HepG2 (cell line): ENCODE data around the gene VCAN. TPM values are rescaled to one million over a fixed set of nuclear protein-coding genes. Genes with fewer than 3 reads are reported as not detected.

Source experiments
- ATAC-seq: fragments of 200-7000 bp; cut with Tn5 transposase; 3 replicates; pipeline ENCODE4 v1.9.1; 2020; ENCODE audit warnings: mild to moderate bottlenecking, moderate library complexity
- BruUV-seq: library from RNA; stranded (reverse); fragments of 400-500 nt; replicated peaks from 2 replicates; lab custom pipeline; 2021; lab: Mats Ljungman, UMichigan
- CTCF ChIA-PET: fragments of 300-600 bp; formaldehyde crosslinking; extraction: SDS; loops from one replicate; lab custom pipeline; 2021; ENCODE audit warnings: low total read pairs, inconsistent platforms, low intra/inter-chr PET ratio; lab: Yijun Ruan, JAX
- POLR2A ChIA-PET: fragments of 350-600 bp; sonication (Branson Sonifier 250); formaldehyde crosslinking; loops from one replicate; lab custom pipeline; 2020; ENCODE audit warnings: antibody characterized with exemption, inconsistent platforms; lab: Yijun Ruan, JAX
- DNase-seq: peaks from one replicate; pipeline ENCODE4 v3.0.0-alpha.2; 2015; ENCODE audit warnings: low spot score
- FAIRE-seq: peaks from 3 replicates; lab custom pipeline; 2011; peaks lifted over from hg19 to GRCh38; lab: Jason Lieb, UNC
- H2AFZ ChIP-seq: one replicate; pipeline ENCODE4 v1.6.1; 2011; ENCODE audit warnings: low read length, inconsistent platforms
- H3K27ac ChIP-seq: fragments of 300-600 bp; 3 replicates; pipeline ENCODE4 v1.8.0; 2011; ENCODE audit warnings: mixed run types, mild to moderate bottlenecking, mixed read lengths, low read length, inconsistent platforms; ENCODE audit not compliant: insufficient read depth; ENCODE audit errors: extremely low read length
- H3K27me3 ChIP-seq, 2 experiments: fragments of 200-600 bp in 1 of 2; 2 replicates in 1 of 2; 3 replicates in 1 of 2; pipeline versions ENCODE4 v1.6.0 to v1.8.0; 2011; ENCODE audit warnings: low read length in 2 of 2, mild to moderate bottlenecking in 2 of 2, moderate library complexity in 2 of 2, inconsistent platforms in 1 of 2; ENCODE audit not compliant: insufficient read depth in 2 of 2, control insufficient read depth in 1 of 2
- H3K36me3 ChIP-seq, 2 experiments: fragments of 200-600 bp in 1 of 2; replicated peaks in 1 of 2; 2 replicates in 1 of 2; 3 replicates in 1 of 2; pipeline versions ENCODE4 v1.5.1 to v1.8.0; 2011; ENCODE audit warnings: low read length in 2 of 2, inconsistent platforms in 1 of 2; ENCODE audit not compliant: insufficient read depth in 2 of 2, control insufficient read depth in 1 of 2
- H3K4me1 ChIP-seq: 2 replicates; pipeline ENCODE4 v1.5.1; 2012; ENCODE audit warnings: low read length, inconsistent platforms; ENCODE audit not compliant: insufficient read depth
- H3K4me2 ChIP-seq: 2 replicates; pipeline ENCODE4 v1.6.0; 2011; ENCODE audit warnings: low read depth, low read length, inconsistent platforms
- H3K4me3 ChIP-seq, 3 experiments: fragments of 200-600 bp in 1 of 3; sonication (generic), shearing (Covaris generic) in 1 of 3; replicated peaks in 1 of 3; 2 replicates each; pipeline ENCODE4 v1.5.1; 2011 to 2016; ENCODE audit warnings: low read length in 3 of 3, inconsistent platforms in 2 of 3, low read depth in 2 of 3, mild to moderate bottlenecking in 2 of 3, control low read depth in 1 of 3, mixed read lengths in 1 of 3; ENCODE audit not compliant: insufficient read depth in 1 of 3
- H3K79me2 ChIP-seq: one replicate; pipeline ENCODE4 v1.6.1; 2011; ENCODE audit warnings: low read length, inconsistent platforms; ENCODE audit not compliant: insufficient read depth
- H3K9ac ChIP-seq: 2 replicates; pipeline ENCODE4 v1.6.0; 2011; ENCODE audit warnings: mild to moderate bottlenecking, low read depth, low read length, inconsistent platforms; ENCODE audit not compliant: insufficient read depth
- H3K9me3 ChIP-seq: 2 replicates; pipeline ENCODE4 v1.5.1; 2012; ENCODE audit warnings: mild to moderate bottlenecking, low read length
- H4K20me1 ChIP-seq: 2 replicates; pipeline ENCODE4 v1.6.0; 2011; ENCODE audit warnings: inconsistent platforms, mild to moderate bottlenecking, low read length, moderate library complexity; ENCODE audit not compliant: insufficient read depth
- ATF5 ChIP-seq: sonication (generic); formaldehyde crosslinking; IDR thresholded peaks from 2 replicates; pipeline ENCODE4 v1.4.0; 2020; ENCODE audit warnings: mild to moderate bottlenecking, low read depth, missing genetic modification reagents
- FOXK2 ChIP-seq: fragments of 450-650 bp; IDR thresholded peaks from 2 replicates; pipeline ENCODE4 v1.6.1; 2016
- KMT2A ChIP-seq: sonication (generic); formaldehyde crosslinking; IDR thresholded peaks from 2 replicates; pipeline ENCODE4 v1.4.0; 2020; ENCODE audit warnings: missing genetic modification reagents
- PBX3 ChIP-seq: sonication (generic); formaldehyde crosslinking; IDR thresholded peaks from 2 replicates; pipeline ENCODE4 v1.8.1; 2023; ENCODE audit warnings: missing genetic modification reagents, inconsistent platforms, borderline replicate concordance
- SAFB2 ChIP-seq: sonication (generic); formaldehyde crosslinking; IDR thresholded peaks from 2 replicates; pipeline ENCODE4 v1.5.1; 2020; ENCODE audit warnings: missing genetic modification reagents, low read depth, mild to moderate bottlenecking, borderline replicate concordance
- SMYD3 ChIP-seq: sonication (generic); formaldehyde crosslinking; IDR thresholded peaks from 2 replicates; pipeline ENCODE4 v1.8.1; 2023; ENCODE audit warnings: mild to moderate bottlenecking, missing genetic modification reagents
- SRSF9 ChIP-seq: fragments of 200-400 bp; formaldehyde crosslinking; IDR thresholded peaks from 2 replicates; pipeline ENCODE4 v1.6.1; 2018; ENCODE audit warnings: borderline replicate concordance, mild to moderate bottlenecking, low read depth, low read length; ENCODE audit not compliant: insufficient read depth, poor library complexity, severe bottlenecking
- XBP1 ChIP-seq: sonication (generic); formaldehyde crosslinking; IDR thresholded peaks from 2 replicates; pipeline ENCODE4 v1.5.0; 2020; ENCODE audit warnings: missing genetic modification reagents
- ZNF549 ChIP-seq: sonication (generic); formaldehyde crosslinking; IDR thresholded peaks from 2 replicates; pipeline ENCODE4 v1.5.0; 2020; ENCODE audit warnings: missing genetic modification reagents
- ZNF598 ChIP-seq: sonication (generic); formaldehyde crosslinking; IDR thresholded peaks from 2 replicates; pipeline ENCODE4 v1.5.1; 2020; ENCODE audit warnings: mild to moderate bottlenecking, missing genetic modification reagents, borderline replicate concordance
- WGBS: methylation state at CpG from one replicate; pipeline ENCODE4 v1.1.6; 2017; ENCODE audit warnings: low lambda C conversion rate; 5-methylcytosine and 5-hydroxymethylcytosine counted together
- in situ Hi-C: cut with HindIII; loops from 2 replicates; pipeline ENCODE4 v1.10.0; 2017; ENCODE audit warnings: low pct_unique_long_range_greater_than_20kb; ENCODE audit not compliant: extremely low pct_ligation_motif_present
- intact Hi-C: fragments of 100-400 bp; cut with micrococcal nuclease; formaldehyde crosslinking; loops from one replicate; pipeline ENCODE4 v1.10.0; 2022; ENCODE audit not compliant: unreplicated experiment
- polyA plus RNA-seq, 8 experiments: library from polyadenylated mRNA; depleted of rRNA in 3 of 8; stranded (reverse) in 7 of 8; unstranded in 1 of 8; fragments of >200 nt; fragmentation: Illumina TruSeq in 4 of 8; extraction: Trizol in 4 of 8; gene quantifications; 2 replicates each; pipeline versions ENCODE4 v1.2.1 to v1.2.3, GENCODE V29; 2011 to 2016; ENCODE audit warnings: low read depth in 4 of 8, missing spikeins in 1 of 8, mixed read lengths in 1 of 8; ENCODE audit not compliant: insufficient read depth in 1 of 8
- total RNA-seq, 5 experiments: library from RNA; depleted of rRNA; stranded (reverse); fragments of >200 nt; fragmentation: Illumina TruSeq; extraction: Trizol; gene quantifications; 2 replicates each; pipeline ENCODE4 v1.2.3, GENCODE V29; 2016; ENCODE audit warnings: low read depth in 1 of 5
- TF ChIP-seq, protein P1 (sequence below): IDR thresholded peaks from 2 replicates; pipeline ENCODE4 v1.6.1; 2016; ENCODE audit warnings: missing compliant biosample characterization, missing genetic modification reagents, borderline replicate concordance
- TF ChIP-seq, protein P2 (sequence below): sonication (generic); formaldehyde crosslinking; IDR thresholded peaks from 2 replicates; pipeline ENCODE4 v1.8.0; 2022; ENCODE audit warnings: mild to moderate bottlenecking, missing genetic modification reagents

VCAN gene
- total and polyA plus RNA-seq, 2 of the 13 experiments (the other 11 are each of a cell fraction or from before 2014, with no cell fraction given), result 1.2 to 3.5 TPM

- TF ChIP-seq SRSF9 (no peak), FOXK2 (no peak), SAFB2 (no peak)
These were observed 28.0 kb upstream of the VCAN start (continued) for GRCh38 chr5:83443534-83443933.

DNA sequence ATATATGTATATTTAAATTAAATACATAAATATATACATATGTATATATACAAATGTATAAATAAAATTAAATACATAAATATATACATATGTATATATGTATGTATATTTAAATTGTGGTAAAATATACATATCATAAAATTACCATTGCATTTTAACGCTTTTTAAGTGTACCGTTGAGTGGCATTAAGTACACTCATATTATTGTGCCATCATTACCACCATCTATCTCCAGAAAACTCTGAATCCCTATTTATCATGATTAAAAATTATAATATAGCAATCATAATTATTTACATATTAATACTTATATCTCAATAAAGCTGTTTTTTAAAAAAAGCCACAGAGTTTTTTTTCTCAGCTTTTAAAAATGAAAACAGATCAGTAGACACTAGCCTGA is 27.1 kb upstream of the VCAN start:
- ChIA-PET CTCF (no interaction called here), POLR2A (no interaction called here)
- in situ Hi-C loops (loop anchor here (25.0 kb wide), 1 partner anchor 807 kb away; no protein-coding TSS in a partner anchor), intact Hi-C loops (no loop called here)
- no peaks in the 10 kb centered on the region for H3K27me3 ChIP-seq
- TF ChIP-seq ZNF549 (CRISPR knock-in tag) (no peak), ZNF598 (no peak)
- no peak overlapping the region for H3K27ac ChIP-seq
- H3K4me1 ChIP-seq, result no peaks in the 10 kb centered on the region
- no peaks in the 10 kb centered on the region for H3K79me2 ChIP-seq
- WGBS, result 44% methylated on average over 2 of the region's 2 CpGs
- H3K36me3 ChIP-seq, result no peaks in the 10 kb centered on the region
- no peak overlapping the region for H3K9ac ChIP-seq
- BruUV-seq, result no TSS peak
- H4K20me1 ChIP-seq, result no peaks in the 10 kb centered on the region
- H3K4me2 ChIP-seq, result no peak overlapping the region
- H2AFZ ChIP-seq, result no peak overlapping the region
- no peak for ATAC-seq
- H3K9me3 ChIP-seq, result no peaks in the 10 kb centered on the region
- no peak for DNase-seq
- H3K4me3 ChIP-seq, result no peak overlapping the region
- no peak for FAIRE-seq

DNA sequence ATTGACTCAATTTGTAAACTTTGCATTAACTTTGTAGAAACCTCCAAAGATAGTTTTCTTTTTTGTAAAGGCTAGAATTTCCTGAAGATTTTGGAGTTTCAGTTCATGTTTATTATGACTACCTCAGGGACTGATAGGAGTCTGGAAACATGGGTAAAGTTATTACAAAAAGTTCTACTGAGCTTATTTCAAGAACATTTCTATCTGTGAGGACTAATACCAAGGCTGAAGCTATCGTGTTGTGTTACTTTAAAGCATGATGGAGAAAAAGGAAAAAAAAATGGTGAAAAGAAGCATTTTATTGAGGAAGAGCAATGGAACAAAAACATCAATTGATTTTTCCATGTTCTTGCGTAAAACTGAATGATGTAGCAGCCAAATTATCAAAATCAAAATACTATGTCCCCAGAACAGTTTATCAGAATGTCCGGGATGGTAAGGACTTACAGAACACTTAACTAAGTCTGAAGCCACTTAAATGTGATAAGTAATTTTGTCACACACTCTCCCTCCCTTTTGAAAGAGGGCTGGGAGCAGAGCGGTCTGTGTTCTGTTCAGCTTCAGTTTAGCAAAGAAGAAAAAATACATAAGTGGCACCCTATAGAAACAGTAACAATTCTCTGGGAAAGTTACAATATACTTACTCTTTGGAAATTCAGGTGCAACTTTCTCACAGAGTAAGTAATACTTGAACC is 25.1 kb upstream of the VCAN start:
- Histone ChIP-seq H3K4me3 (no peak overlapping the region), H4K20me1 (no peaks in the 10 kb centered on the region), H3K4me1 (no peaks in the 10 kb centered on the region), H3K27me3 (no peaks in the 10 kb centered on the region), H3K27ac (no peak overlapping the region), H3K4me2 (no peak overlapping the region), H3K79me2 (no peaks in the 10 kb centered on the region), H2AFZ (no peak overlapping the region), H3K36me3 (no peaks in the 10 kb centered on the region), H3K9ac (no peak overlapping the region), H3K9me3 (no peaks in the 10 kb centered on the region)
- intact Hi-C loops, result no loop called here
- DNase-seq (no peak), ATAC-seq (no peak), FAIRE-seq (no peak)
- POLR2A ChIA-PET, result no interaction called here
- BruUV-seq, result no TSS peak
- CTCF ChIA-PET, result no interaction called here
- WGBS, result 14% methylated on average over 4 of the region's 4 CpGs
- in situ Hi-C loops, result loop anchor here (25.0 kb wide), 1 partner anchor 809 kb away; no protein-coding TSS in a partner anchor
- TF ChIP-seq SMYD3, result no peak
- TF ChIP-seq ATF5 (CRISPR knock-in tag), result no peak
- TF ChIP-seq, protein P1, sequence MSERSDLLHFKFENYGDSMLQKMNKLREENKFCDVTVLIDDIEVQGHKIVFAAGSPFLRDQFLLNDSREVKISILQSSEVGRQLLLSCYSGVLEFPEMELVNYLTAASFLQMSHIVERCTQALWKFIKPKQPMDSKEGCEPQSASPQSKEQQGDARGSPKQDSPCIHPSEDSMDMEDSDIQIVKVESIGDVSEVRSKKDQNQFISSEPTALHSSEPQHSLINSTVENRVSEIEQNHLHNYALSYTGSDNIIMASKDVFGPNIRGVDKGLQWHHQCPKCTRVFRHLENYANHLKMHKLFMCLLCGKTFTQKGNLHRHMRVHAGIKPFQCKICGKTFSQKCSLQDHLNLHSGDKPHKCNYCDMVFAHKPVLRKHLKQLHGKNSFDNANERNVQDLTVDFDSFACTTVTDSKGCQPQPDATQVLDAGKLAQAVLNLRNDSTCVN (CRISPR knock-in tag), result no peak
- TF ChIP-seq, protein P2, sequence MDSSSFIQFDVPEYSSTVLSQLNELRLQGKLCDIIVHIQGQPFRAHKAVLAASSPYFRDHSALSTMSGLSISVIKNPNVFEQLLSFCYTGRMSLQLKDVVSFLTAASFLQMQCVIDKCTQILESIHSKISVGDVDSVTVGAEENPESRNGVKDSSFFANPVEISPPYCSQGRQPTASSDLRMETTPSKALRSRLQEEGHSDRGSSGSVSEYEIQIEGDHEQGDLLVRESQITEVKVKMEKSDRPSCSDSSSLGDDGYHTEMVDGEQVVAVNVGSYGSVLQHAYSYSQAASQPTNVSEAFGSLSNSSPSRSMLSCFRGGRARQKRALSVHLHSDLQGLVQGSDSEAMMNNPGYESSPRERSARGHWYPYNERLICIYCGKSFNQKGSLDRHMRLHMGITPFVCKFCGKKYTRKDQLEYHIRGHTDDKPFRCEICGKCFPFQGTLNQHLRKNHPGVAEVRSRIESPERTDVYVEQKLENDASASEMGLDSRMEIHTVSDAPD (CRISPR knock-in tag), result no peak
- no peak for TF ChIP-seq PBX3 (CRISPR knock-in tag)
- no peak for TF ChIP-seq XBP1 (CRISPR knock-in tag)
- no peak for TF ChIP-seq KMT2A (CRISPR knock-in tag)
